HG03175 (cell line): ENCODE data around the gene CDC5L.

Source experiments
- ATAC-seq: cut with Tn5 transposase; IDR thresholded peaks from one replicate; pipeline ENCODE4 v1.9.1; 2021; ENCODE audit warnings: mild to moderate bottlenecking, moderate library complexity; ENCODE audit not compliant: unreplicated experiment

Gene CDC5L

DNA sequence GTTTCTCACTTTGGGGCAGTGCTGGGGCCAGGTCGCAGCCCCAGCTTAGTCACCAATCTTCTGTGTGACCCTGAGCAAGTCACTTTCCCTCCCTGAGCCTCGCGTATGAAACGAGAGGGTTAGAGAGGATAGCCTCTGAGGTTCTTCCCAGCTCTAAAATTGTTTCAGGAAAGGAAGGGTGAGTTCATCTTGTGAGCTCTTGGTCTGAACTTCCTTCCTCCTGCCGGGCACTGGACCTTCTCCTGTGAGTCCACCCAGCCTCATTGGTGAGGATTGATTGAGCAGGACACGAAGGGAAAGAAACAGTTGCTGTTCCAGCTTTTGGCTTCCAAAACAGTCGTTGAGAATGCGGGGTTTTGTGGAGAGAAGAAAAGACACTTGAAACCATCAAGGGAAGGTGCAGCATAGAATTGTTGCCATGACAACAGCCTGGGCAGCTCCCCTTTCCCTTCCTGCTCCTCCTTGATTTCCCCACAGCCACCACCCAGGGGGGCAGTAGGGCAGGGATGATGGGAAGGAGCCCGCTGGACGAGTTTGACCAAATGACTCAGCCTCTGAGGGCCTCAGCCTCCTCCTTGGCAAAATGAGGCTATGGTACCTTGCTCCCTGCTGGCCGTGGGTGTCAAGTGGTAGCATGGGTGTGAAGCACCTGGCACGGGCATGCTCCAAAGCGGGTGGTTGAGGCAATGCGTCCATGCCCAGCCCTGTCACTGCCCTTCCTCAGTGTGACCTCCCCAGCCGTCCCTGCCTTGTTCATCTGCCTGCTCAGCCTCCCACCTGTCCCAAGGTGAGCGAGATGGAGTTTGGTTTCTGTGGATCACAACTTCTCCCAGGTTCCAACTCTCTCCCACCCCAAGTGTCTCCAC lies 107.8 kb downstream of the CDC5L start:
- ATAC-seq: no peak

DNA sequence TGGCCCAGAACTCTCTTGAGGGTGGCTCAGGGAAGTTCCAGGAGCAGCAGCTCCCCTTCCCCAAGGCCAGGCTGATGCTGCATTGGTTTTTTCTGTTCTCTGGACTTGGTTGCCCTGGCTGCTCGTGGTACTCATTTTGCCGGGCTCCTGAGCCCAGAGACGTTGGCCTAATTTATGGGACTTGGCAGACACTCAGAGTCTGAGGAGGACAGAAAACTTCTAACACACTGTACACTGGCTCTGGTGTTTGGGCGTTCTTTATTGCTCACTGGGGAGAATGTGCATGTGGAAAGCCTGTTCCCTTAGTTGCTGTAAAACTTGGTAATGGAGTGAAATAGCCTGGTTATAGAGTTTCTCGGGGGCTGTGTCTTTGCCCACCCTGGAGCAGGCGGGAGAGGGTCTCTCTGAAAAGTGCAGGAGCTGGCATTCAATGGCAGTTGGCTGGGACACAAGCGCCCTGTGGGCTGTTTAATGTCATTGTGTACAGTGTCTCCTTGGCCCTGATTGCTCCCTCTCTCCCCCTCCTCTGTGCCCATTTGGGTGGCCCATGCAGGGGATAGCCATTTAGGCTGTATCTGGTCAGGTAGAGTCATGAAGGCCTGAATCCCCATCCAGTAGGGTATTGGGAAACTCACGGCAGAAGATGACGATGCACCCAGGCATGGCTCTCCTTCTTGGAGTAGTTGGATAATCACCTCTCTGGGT lies 109.3 kb downstream of the CDC5L start:
- no peak for ATAC-seq

DNA sequence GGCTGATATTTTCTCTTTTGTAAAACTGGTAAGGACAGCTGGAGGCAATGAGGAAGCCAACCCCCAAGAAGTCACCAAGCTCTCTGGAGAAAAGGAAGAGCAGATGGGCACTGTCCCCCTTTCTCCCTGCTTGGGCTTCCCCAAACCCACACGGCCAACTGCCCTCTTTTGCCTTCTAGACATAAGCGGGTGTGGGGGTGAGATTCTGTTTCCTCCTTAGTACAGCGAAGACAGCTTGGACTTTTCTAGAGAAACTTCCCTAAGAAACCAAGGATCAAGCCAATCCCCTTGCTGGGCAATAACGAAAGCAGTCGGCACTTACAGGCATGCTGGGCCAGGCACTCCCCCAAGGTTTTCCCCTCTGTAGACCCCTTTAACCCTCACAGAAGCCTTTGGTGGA lies 110.3 kb downstream of the CDC5L start:
- no peak for ATAC-seq

DNA sequence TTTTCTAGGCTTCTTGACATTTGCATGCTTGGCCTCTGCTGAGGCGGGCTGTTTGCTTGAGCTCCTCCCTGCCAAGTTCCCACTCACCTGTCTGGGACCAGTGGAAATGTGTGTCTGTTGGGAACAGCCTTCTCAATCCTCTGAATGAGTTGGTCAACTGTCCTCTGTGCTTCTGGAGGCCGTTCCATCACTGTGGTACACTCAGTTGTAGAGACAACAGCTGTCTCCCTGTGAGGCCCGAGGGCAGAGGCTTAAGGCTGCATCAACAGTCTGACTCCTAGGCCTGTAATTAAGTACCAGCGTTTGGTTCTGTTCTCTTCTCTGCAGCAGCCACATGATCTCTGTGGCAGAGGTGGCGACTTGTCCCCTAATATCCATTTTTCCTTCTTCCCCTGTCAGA lies 110.9 kb downstream of the CDC5L start:
- no peak for ATAC-seq

DNA sequence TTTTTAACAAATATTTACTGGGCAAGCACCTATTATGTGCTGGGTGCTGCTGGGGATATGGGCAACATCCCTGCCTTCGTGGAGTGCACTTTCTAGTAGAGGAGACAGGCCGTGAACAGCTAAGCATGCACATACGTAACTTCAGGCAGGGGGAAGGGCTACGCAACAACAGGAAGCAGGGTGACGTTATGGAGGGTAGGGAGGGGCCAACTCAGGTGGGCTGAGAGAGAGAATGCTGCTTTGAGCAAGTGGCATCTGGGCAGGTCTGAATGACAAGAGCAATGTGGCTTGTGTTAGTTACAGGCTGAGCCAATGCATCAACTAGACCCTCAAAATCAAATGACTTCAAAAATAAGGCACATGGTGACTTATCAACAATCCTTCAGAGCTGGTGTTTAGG lies 112.1 kb downstream of the CDC5L start:
- no peak for ATAC-seq
